B cell (primary cell): ENCODE measurements around the gene EBP. TPM values are rescaled to one million over a fixed set of nuclear protein-coding genes. Genes with fewer than 3 reads are reported as not detected.

ENCODE experiments used
- ATAC-seq: fragments of 200-7000 bp; cut with Tn5 transposase; one replicate; pipeline ENCODE4 v1.10.0; 2021; ENCODE audit warnings: low read depth, mild to moderate bottlenecking, moderate number of reproducible peaks, moderate library complexity
- CTCF ChIA-PET: fragments of 350-600 bp; sonication (Branson Sonifier 250); formaldehyde crosslinking; loops from one replicate; lab custom pipeline; 2021; ENCODE audit warnings: antibody characterized with exemption, inconsistent platforms; lab: Charles Lee
- POLR2A ChIA-PET: fragments of 350-600 bp; sonication (Branson Sonifier 250); formaldehyde crosslinking; loops from one replicate; lab custom pipeline; 2021; ENCODE audit warnings: antibody characterized with exemption; lab: Charles Lee
- DNase-seq: peaks from one replicate; pipeline ENCODE4 v3.0.0; 2013
- H2AFZ ChIP-seq: 2 replicates; pipeline ENCODE4 v1.6.1; 2012; ENCODE audit warnings: mild to moderate bottlenecking, low read depth, low read length; ENCODE audit not compliant: insufficient read depth, poor library complexity, severe bottlenecking
- H3K27ac ChIP-seq, 2 donors: 1 replicate in 1 of 2; 2 replicates in 1 of 2; pipeline ENCODE4 v1.5.1; 2012 to 2013; ENCODE audit warnings: low read length in 2 of 2, mild to moderate bottlenecking in 2 of 2, moderate library complexity in 1 of 2
- H3K27me3 ChIP-seq, 4 experiments: fragments of 200-600 bp in 1 of 4; sonication (generic) in 1 of 4; replicated peaks in 1 of 4; 1 replicate in 2 of 4; 2 replicates in 2 of 4; pipeline versions ENCODE4 v1.6.1 to v1.7.0; 2013 to 2016; ENCODE audit warnings: low read length in 3 of 4, mild to moderate bottlenecking in 2 of 4, mixed read lengths in 1 of 4, moderate library complexity in 1 of 4; ENCODE audit not compliant: insufficient read depth in 4 of 4, control insufficient read depth in 3 of 4; ENCODE audit errors: control extremely low read depth in 1 of 4
- H3K36me3 ChIP-seq, 2 experiments: replicated peaks in 1 of 2; 1 replicate in 1 of 2; 2 replicates in 1 of 2; pipeline versions ENCODE4 v1.6.1 to v1.7.1; 2013; ENCODE audit warnings: low read length in 1 of 2; ENCODE audit not compliant: insufficient read depth in 2 of 2, control insufficient read depth in 1 of 2; ENCODE audit errors: control extremely low read depth in 1 of 2, extremely low read depth in 1 of 2
- H3K4me1 ChIP-seq, 2 donors: fragments of 200-600 bp in 1 of 2; sonication (generic) in 1 of 2; 1 replicate in 1 of 2; 2 replicates in 1 of 2; pipeline versions ENCODE4 v1.5.1 to v1.6.1; 2013 to 2017; ENCODE audit warnings: low read length in 2 of 2; ENCODE audit not compliant: control insufficient read depth in 2 of 2, insufficient read depth in 2 of 2
- H3K4me2 ChIP-seq: replicated peaks from 2 replicates; pipeline ENCODE3; 2012; ENCODE audit warnings: mild to moderate bottlenecking, low read depth, low read length; ENCODE audit not compliant: poor library complexity, severe bottlenecking
- H3K4me3 ChIP-seq, 5 experiments: fragments of 200-600 bp in 1 of 5; sonication (generic) in 1 of 5; 1 replicate in 3 of 5; 2 replicates in 2 of 5; pipeline versions ENCODE4 v1.5.1 to v1.7.0; 2011 to 2016; ENCODE audit warnings: low read length in 4 of 5, mild to moderate bottlenecking in 4 of 5, low read depth in 2 of 5, control low read depth in 1 of 5, moderate library complexity in 1 of 5; ENCODE audit not compliant: insufficient read depth in 1 of 5; ENCODE audit errors: control extremely low read depth in 1 of 5, extremely low read depth in 1 of 5
- H3K79me2 ChIP-seq: fragments of 200-600 bp; sonication (generic); one replicate; pipeline ENCODE4 v1.6.0; 2016; ENCODE audit warnings: low read length; ENCODE audit not compliant: control insufficient read depth, insufficient read depth
- H3K9ac ChIP-seq: fragments of 200-600 bp; sonication (generic); 2 replicates; pipeline ENCODE4 v1.6.1; 2017; ENCODE audit warnings: mild to moderate bottlenecking, low read length, moderate library complexity
- H3K9me3 ChIP-seq, 3 donors: one replicate each; pipeline versions ENCODE4 v1.6.1 to v1.7.1; 2013; ENCODE audit warnings: low read length in 2 of 3; ENCODE audit not compliant: control insufficient read depth in 2 of 3, insufficient read depth in 1 of 3; ENCODE audit errors: control extremely low read depth in 1 of 3
- H4K20me1 ChIP-seq: 2 replicates; pipeline ENCODE4 v1.6.0; 2012; ENCODE audit warnings: mild to moderate bottlenecking, low read length; ENCODE audit not compliant: insufficient read depth, control insufficient read depth, poor library complexity, severe bottlenecking
- H3K27ac Mint-ChIP-seq: one replicate; pipeline ENCODE4 v1.8.0; 2021; ENCODE audit warnings: mixed read lengths
- H3K27me3 Mint-ChIP-seq: one replicate; pipeline ENCODE4 v1.8.0; 2021; ENCODE audit warnings: mixed read lengths
- H3K4me1 Mint-ChIP-seq: one replicate; pipeline ENCODE4 v1.8.0; 2021; ENCODE audit warnings: mixed read lengths
- H3K4me3 Mint-ChIP-seq: one replicate; pipeline ENCODE4 v1.8.0; 2021; ENCODE audit warnings: mixed read lengths
- H3K9me3 Mint-ChIP-seq: one replicate; pipeline ENCODE4 v1.8.0; 2022; ENCODE audit warnings: mixed read lengths; ENCODE audit not compliant: insufficient read depth
- EZH2 ChIP-seq: IDR thresholded peaks from 2 replicates; pipeline ENCODE4 v1.6.1; 2012; ENCODE audit warnings: borderline replicate concordance, low read depth, mild to moderate bottlenecking, moderate library complexity, low read length; ENCODE audit not compliant: insufficient read depth, poor library complexity, severe bottlenecking
- WGBS: methylation state at CpG from one replicate; pipeline ENCODE4 v1.1.5; 2013; ENCODE audit warnings: missing lambda C conversion rate; ENCODE audit not compliant: insufficient coverage; 5-methylcytosine and 5-hydroxymethylcytosine counted together
- intact Hi-C: fragments of 100-400 bp; cut with micrococcal nuclease; formaldehyde crosslinking; loops from one replicate; pipeline ENCODE4 v1.10.0; 2022
- polyA plus RNA-seq: library from polyadenylated mRNA; depleted of rRNA; stranded (reverse); fragments of >200 nt; gene quantifications from 2 replicates; pipeline ENCODE4 v1.2.3, GENCODE V29; 2012
- total RNA-seq, 2 donors: library from RNA; stranded (reverse); fragments of 120-200 nt in 1 of 2; gene quantifications; 1 replicate in 1 of 2; 2 replicates in 1 of 2; pipeline versions ENCODE4 v1.2.3 to v1.2.4, GENCODE V29; 2013 to 2022
- TF ChIP-seq, protein P1 (sequence below): fragments of 200-600 bp; IDR thresholded peaks from one replicate; pipeline ENCODE4 v1.8.0; 2022; ENCODE audit warnings: antibody characterized with exemption, mild to moderate bottlenecking

The EBP gene
- total and polyA plus RNA-seq, 2 donors (not counting 1 experiment from before 2014, with no cell fraction given): 27.9 to 60.8 TPM

DNA sequence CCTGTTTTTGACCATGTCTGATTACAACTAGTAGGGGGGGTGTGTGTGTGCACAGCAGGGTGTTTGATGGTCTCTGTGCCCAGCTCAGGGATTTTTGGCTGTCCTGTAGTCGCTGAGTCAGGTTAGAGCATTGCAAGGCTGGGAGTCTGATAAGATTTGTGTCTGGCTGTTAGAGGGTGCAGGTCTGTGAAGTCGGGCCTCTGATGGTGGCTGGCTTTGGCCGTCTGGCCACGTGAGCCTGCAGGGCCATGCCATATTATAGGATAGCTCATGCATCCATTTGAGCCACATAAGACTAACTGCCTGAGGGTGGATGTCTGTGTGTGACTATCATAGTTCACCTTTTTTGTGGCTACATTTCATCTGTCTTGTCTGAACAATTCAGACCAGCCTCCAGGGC lies 7.9 kb upstream of the EBP start:
- no peak overlapping the region for H3K9ac ChIP-seq
- H3K27ac Mint-ChIP-seq: no peak overlapping the region
- no peak overlapping the region for H2AFZ ChIP-seq
- H3K4me1 Mint-ChIP-seq: peaks cover 8% of the 10 kb centered on the region
- H3K27ac ChIP-seq: no peak overlapping the region
- intact Hi-C loops: no loop called here
- no peaks in the 10 kb centered on the region for H3K27me3 ChIP-seq
- no peaks in the 10 kb centered on the region for H3K9me3 Mint-ChIP-seq
- TF ChIP-seq, protein P1, sequence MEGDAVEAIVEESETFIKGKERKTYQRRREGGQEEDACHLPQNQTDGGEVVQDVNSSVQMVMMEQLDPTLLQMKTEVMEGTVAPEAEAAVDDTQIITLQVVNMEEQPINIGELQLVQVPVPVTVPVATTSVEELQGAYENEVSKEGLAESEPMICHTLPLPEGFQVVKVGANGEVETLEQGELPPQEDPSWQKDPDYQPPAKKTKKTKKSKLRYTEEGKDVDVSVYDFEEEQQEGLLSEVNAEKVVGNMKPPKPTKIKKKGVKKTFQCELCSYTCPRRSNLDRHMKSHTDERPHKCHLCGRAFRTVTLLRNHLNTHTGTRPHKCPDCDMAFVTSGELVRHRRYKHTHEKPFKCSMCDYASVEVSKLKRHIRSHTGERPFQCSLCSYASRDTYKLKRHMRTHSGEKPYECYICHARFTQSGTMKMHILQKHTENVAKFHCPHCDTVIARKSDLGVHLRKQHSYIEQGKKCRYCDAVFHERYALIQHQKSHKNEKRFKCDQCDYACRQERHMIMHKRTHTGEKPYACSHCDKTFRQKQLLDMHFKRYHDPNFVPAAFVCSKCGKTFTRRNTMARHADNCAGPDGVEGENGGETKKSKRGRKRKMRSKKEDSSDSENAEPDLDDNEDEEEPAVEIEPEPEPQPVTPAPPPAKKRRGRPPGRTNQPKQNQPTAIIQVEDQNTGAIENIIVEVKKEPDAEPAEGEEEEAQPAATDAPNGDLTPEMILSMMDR: no peak
- TF ChIP-seq EZH2: no peak
- ChIA-PET POLR2A (no interaction called here), CTCF (no interaction called here)
- H3K27me3 Mint-ChIP-seq: no peaks in the 10 kb centered on the region
- no peaks in the 10 kb centered on the region for H3K79me2 ChIP-seq
- DNase-seq (no peak), ATAC-seq (no peak)
- no peaks in the 10 kb centered on the region for H3K9me3 ChIP-seq
- H3K36me3 ChIP-seq: no peaks in the 10 kb centered on the region
- no peak overlapping the region for H3K4me2 ChIP-seq
- H4K20me1 ChIP-seq: no peaks in the 10 kb centered on the region
- no peak overlapping the region for H3K4me3 Mint-ChIP-seq
- H3K4me3 ChIP-seq: no peak overlapping the region
- H3K4me1 ChIP-seq: peaks cover 0 to 7% of the 10 kb centered on the region in 2 donors
- no CpG with 5 or more reads among the region's 4 CpGs for WGBS

DNA sequence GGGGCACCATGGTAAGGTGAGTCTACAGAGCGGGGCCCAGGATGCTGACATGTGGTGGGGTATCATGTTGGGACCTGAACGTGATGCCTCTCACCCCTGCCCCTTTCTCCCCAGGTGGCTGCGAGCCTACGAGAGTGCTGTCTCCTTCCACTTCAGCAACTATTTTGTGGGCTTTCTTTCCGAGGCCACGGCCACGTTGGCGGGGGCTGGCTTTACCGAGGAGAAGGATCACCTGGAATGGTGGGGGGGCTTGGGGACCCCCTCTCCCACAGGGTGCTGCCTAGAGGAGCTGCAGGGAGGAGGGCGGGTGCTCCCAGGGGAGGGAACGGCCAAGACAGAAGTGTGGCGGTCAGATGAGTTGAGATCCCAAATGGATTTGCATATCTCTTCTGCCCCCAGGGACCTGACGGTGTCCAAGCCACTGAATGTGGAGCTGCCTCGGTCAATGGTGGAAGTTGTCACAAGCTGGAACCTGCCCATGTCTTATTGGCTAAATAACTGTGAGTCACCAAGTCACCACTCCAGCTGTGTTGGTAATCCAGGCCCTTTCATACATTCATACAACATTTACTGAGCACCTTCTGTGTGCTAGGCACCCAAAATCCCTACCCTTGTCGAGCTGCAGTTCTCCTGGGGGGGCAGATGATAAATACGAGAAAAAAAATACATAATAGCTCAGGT lies 7.3 kb upstream of the EBP start:
- TF ChIP-seq EZH2: no peak
- TF ChIP-seq, protein P1: no peak
- no peak overlapping the region for H3K9ac ChIP-seq
- ChIA-PET CTCF (interaction anchor here (0.6 kb wide), 1 partner anchor 1968 kb away, joined by 3 read pairs; no protein-coding TSS in a partner anchor), POLR2A (no interaction called here)
- H3K27ac ChIP-seq: no peak overlapping the region
- no peaks in the 10 kb centered on the region for H3K79me2 ChIP-seq
- DNase-seq (no peak), ATAC-seq (no peak)
- Mint-ChIP-seq H3K9me3 (no peaks in the 10 kb centered on the region), H3K27ac (no peak overlapping the region), H3K4me1 (peaks cover 7% of the 10 kb centered on the region), H3K4me3 (no peak overlapping the region), H3K27me3 (no peaks in the 10 kb centered on the region)
- no peaks in the 10 kb centered on the region for H3K9me3 ChIP-seq
- peaks cover 0 to 5% of the 10 kb centered on the region in 2 donors for H3K4me1 ChIP-seq
- 67% methylated on average over 1 of the region's 16 CpGs for WGBS
- no peaks in the 10 kb centered on the region for H4K20me1 ChIP-seq
- H3K36me3 ChIP-seq: no peaks in the 10 kb centered on the region
- no peak overlapping the region for H3K4me2 ChIP-seq
- no peak overlapping the region for H3K4me3 ChIP-seq
- intact Hi-C loops: no loop called here
- no peaks in the 10 kb centered on the region for H3K27me3 ChIP-seq
- H2AFZ ChIP-seq: no peak overlapping the region
